CD14-positive monocyte (primary cell): Measurements from ENCODE around the gene DUSP28. TPM values are rescaled to one million over a fixed set of nuclear protein-coding genes. Genes with fewer than 3 reads are reported as not detected.
A peak's percentile ranks its signal among the peaks of the same experiment; 100 is the strongest.

ENCODE experiments used
- DNase-seq, 3 donors: peaks; one replicate each; pipeline ENCODE4 v3.0.0-alpha.2; 2011 to 2022
- H2AFZ ChIP-seq: 2 replicates; pipeline ENCODE4 v1.6.0; 2012; ENCODE audit warnings: mild to moderate bottlenecking, low read depth, low read length, inconsistent platforms; ENCODE audit not compliant: insufficient read depth, poor library complexity, severe bottlenecking
- H3K27ac ChIP-seq, 2 donors: 1 replicate in 1 of 2; 2 replicates in 1 of 2; pipeline ENCODE4 v1.5.1; 2012 to 2013; ENCODE audit warnings: low read length in 2 of 2, control low read depth in 1 of 2, inconsistent platforms in 1 of 2, low read depth in 1 of 2, mild to moderate bottlenecking in 1 of 2
- H3K27me3 ChIP-seq, 2 donors: one replicate each; pipeline versions ENCODE4 v1.6.0 to v1.6.1; 2011 to 2013; ENCODE audit warnings: low read length in 2 of 2; ENCODE audit not compliant: control insufficient read depth in 2 of 2, insufficient read depth in 2 of 2
- H3K36me3 ChIP-seq, 2 donors: replicated peaks in 1 of 2; 1 replicate in 1 of 2; 2 replicates in 1 of 2; pipeline versions ENCODE4 v1.5.1 to v1.6.1; 2012 to 2013; ENCODE audit warnings: low read length in 2 of 2, control low read depth in 1 of 2, inconsistent platforms in 1 of 2, mild to moderate bottlenecking in 1 of 2; ENCODE audit not compliant: insufficient read depth in 2 of 2, control insufficient read depth in 1 of 2
- H3K4me1 ChIP-seq, 2 donors: 1 replicate in 1 of 2; 2 replicates in 1 of 2; pipeline versions ENCODE4 v1.5.1 to v1.6.1; 2012 to 2013; ENCODE audit warnings: low read length in 2 of 2, control low read depth in 1 of 2, inconsistent platforms in 1 of 2, mild to moderate bottlenecking in 1 of 2, moderate library complexity in 1 of 2; ENCODE audit not compliant: insufficient read depth in 2 of 2, control insufficient read depth in 1 of 2
- H3K4me2 ChIP-seq: replicated peaks from 2 replicates; pipeline ENCODE3; 2012; ENCODE audit warnings: low read length, moderate library complexity, mild to moderate bottlenecking; ENCODE audit not compliant: poor library complexity, severe bottlenecking; ENCODE audit errors: extremely low read depth
- H3K4me3 ChIP-seq, 3 experiments: fragments of 200-600 bp in 1 of 3; sonication (generic) in 1 of 3; replicated peaks in 1 of 3; 1 replicate in 2 of 3; 2 replicates in 1 of 3; pipeline ENCODE4 v1.5.1; 2011 to 2013; ENCODE audit warnings: low read length in 3 of 3, mild to moderate bottlenecking in 3 of 3, control low read depth in 2 of 3, low read depth in 2 of 3, inconsistent platforms in 1 of 3, moderate library complexity in 1 of 3
- H3K79me2 ChIP-seq: 2 replicates; pipeline ENCODE4 v1.6.0; 2012; ENCODE audit warnings: mild to moderate bottlenecking, control low read depth, inconsistent platforms, low read length, moderate library complexity; ENCODE audit not compliant: insufficient read depth
- H3K9ac ChIP-seq: 2 replicates; pipeline ENCODE4 v1.6.0; 2017; ENCODE audit warnings: low read length, mild to moderate bottlenecking; ENCODE audit not compliant: insufficient read depth, poor library complexity, severe bottlenecking
- H3K9me3 ChIP-seq, 2 donors: replicated peaks in 1 of 2; 1 replicate in 1 of 2; 2 replicates in 1 of 2; pipeline versions ENCODE4 v1.5.1 to v1.6.1; 2012 to 2013; ENCODE audit warnings: low read length in 2 of 2, control low read depth in 1 of 2; ENCODE audit not compliant: control insufficient read depth in 1 of 2, insufficient read depth in 1 of 2
- H4K20me1 ChIP-seq: 2 replicates; pipeline ENCODE4 v1.6.0; 2012; ENCODE audit warnings: mild to moderate bottlenecking, low read length, control low read depth, moderate library complexity; ENCODE audit not compliant: insufficient read depth
- H3K27ac Mint-ChIP-seq, 7 donors: one replicate each; pipeline ENCODE4 v1.8.0; 2020; ENCODE audit warnings: mild to moderate bottlenecking in 7 of 7, mixed read lengths in 7 of 7, moderate library complexity in 6 of 7, inconsistent platforms in 2 of 7
- H3K27me3 Mint-ChIP-seq, 3 donors: one replicate each; pipeline ENCODE4 v1.8.0; 2021 to 2022; ENCODE audit warnings: low read depth in 3 of 3, mild to moderate bottlenecking in 3 of 3, mixed read lengths in 3 of 3, moderate library complexity in 3 of 3, inconsistent platforms in 1 of 3
- H3K36me3 Mint-ChIP-seq, 2 donors: one replicate each; pipeline ENCODE4 v1.8.0; 2020; ENCODE audit warnings: mixed read lengths in 2 of 2, inconsistent platforms in 1 of 2, mild to moderate bottlenecking in 1 of 2
- H3K4me1 Mint-ChIP-seq: one replicate; pipeline ENCODE4 v1.8.0; 2020; ENCODE audit warnings: mild to moderate bottlenecking, mixed read lengths
- H3K4me3 Mint-ChIP-seq, 2 donors: one replicate each; pipeline ENCODE4 v1.8.0; 2020; ENCODE audit warnings: mild to moderate bottlenecking in 2 of 2, mixed read lengths in 2 of 2, moderate library complexity in 1 of 2
- H3K9me3 Mint-ChIP-seq, 7 donors: one replicate each; pipeline ENCODE4 v1.8.0; 2020 to 2022; ENCODE audit warnings: mixed read lengths in 7 of 7, mild to moderate bottlenecking in 6 of 7, moderate library complexity in 6 of 7, inconsistent platforms in 2 of 7
- WGBS: methylation state at CpG from one replicate; pipeline ENCODE4 v1.1.5; 2013; ENCODE audit warnings: missing lambda C conversion rate; ENCODE audit not compliant: insufficient coverage; 5-methylcytosine and 5-hydroxymethylcytosine counted together
- intact Hi-C, 2 donors: fragments of 100-400 bp; cut with micrococcal nuclease; formaldehyde crosslinking; loops; one replicate each; pipeline versions ENCODE4 v1.15.0 to v1.15.1; 2023
- polyA plus RNA-seq, 3 donors: library from polyadenylated mRNA; depleted of rRNA in 1 of 3; unstranded in 2 of 3; stranded (reverse) in 1 of 3; fragments of 300-500 nt in 2 of 3; fragments of >200 nt in 1 of 3; fragmentation: Illumina TruSeq in 2 of 3; gene quantifications; 1 replicate in 2 of 3; 2 replicates in 1 of 3; pipeline ENCODE4 v1.2.3, GENCODE V29; 2012 to 2021
- TF ChIP-seq, protein P1 (sequence below): fragments of 200-600 bp; IDR thresholded peaks from one replicate; pipeline ENCODE4 v1.8.0; 2022; ENCODE audit warnings: antibody characterized with exemption, mild to moderate bottlenecking

The DUSP28 gene
- polyA plus RNA-seq, 3 donors: 10.8 to 17.7 (median 17.1) TPM

DNA sequence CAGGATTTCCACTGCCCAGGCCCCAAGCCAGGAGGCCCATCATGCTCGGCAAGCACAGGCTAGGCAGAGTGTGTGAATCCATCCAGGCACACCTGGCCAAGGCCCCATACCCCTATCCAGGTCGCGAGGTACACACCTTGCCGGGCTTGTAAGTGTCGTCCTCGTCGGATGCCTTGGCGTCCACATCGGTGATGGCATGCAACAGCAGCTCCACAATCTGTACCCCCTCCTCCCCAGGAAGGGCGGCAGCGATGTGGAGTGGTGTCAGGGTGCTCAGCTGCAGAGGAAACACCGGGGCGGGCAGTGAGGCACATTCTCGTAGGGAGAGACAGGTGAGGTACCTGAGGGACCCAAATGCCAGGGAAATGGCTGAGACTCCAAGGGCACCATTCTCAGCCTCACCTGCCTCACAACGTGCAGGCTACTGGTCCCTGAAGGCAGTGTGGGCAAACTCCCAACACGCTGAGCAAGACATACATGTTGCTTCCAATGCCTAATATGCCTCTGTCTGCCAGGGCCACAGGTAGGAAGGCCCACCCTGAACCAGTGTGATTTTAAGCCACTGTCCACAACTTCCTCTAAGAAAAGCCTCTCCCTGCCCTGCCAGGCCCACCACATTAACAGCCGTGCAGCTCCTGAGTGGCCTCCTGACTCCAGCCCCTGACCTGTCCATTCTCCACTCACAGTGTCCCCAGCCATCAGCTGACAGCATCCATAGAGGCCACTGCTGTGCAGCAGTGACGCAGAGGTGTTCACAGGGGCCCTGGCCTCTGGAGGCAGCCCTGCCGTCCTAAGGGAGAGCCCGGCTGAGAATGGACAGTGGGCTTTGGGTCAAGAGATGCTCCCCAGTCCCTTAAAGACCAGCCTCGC, 47.3 kb upstream of the DUSP28 start:
- peaks cover 28 to 37% of the 10 kb centered on the region in 2 donors for H3K36me3 Mint-ChIP-seq
- TF ChIP-seq, protein P1, sequence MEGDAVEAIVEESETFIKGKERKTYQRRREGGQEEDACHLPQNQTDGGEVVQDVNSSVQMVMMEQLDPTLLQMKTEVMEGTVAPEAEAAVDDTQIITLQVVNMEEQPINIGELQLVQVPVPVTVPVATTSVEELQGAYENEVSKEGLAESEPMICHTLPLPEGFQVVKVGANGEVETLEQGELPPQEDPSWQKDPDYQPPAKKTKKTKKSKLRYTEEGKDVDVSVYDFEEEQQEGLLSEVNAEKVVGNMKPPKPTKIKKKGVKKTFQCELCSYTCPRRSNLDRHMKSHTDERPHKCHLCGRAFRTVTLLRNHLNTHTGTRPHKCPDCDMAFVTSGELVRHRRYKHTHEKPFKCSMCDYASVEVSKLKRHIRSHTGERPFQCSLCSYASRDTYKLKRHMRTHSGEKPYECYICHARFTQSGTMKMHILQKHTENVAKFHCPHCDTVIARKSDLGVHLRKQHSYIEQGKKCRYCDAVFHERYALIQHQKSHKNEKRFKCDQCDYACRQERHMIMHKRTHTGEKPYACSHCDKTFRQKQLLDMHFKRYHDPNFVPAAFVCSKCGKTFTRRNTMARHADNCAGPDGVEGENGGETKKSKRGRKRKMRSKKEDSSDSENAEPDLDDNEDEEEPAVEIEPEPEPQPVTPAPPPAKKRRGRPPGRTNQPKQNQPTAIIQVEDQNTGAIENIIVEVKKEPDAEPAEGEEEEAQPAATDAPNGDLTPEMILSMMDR: no peak
- Histone ChIP-seq H4K20me1 (no peaks in the 10 kb centered on the region), H2AFZ (no peak overlapping the region), H3K36me3 (peaks cover 3 to 22% of the 10 kb centered on the region in 2 donors), H3K4me3 (no peak overlapping the region), H3K4me1 (peaks cover 13 to 15% of the 10 kb centered on the region in 2 donors), H3K27me3 (no peaks in the 10 kb centered on the region), H3K9ac (no peak overlapping the region), H3K9me3 (no peaks in the 10 kb centered on the region), H3K79me2 (no peaks in the 10 kb centered on the region), H3K4me2 (no peak overlapping the region), H3K27ac (no peak overlapping the region)
- intact Hi-C loops: loop anchor here (5.0 to 10.0 kb wide), 4 partner anchors 72 to 322 kb away; partner anchors contain the start of gene CAPN10 (in 1 of the 2)
- H3K9me3 Mint-ChIP-seq: no peaks in the 10 kb centered on the region
- DNase-seq: no peak
- H3K4me3 Mint-ChIP-seq: no peak overlapping the region
- H3K27ac Mint-ChIP-seq: peak overlapping the region in 6 of 7 donors; percentile 9 to 96 (median 72)
- 94% methylated on average over 11 of the region's 21 CpGs for WGBS
- peaks cover 17% of the 10 kb centered on the region for H3K4me1 Mint-ChIP-seq
- peaks cover 0 to 1% (median 0%) of the 10 kb centered on the region in 3 donors for H3K27me3 Mint-ChIP-seq

DNA sequence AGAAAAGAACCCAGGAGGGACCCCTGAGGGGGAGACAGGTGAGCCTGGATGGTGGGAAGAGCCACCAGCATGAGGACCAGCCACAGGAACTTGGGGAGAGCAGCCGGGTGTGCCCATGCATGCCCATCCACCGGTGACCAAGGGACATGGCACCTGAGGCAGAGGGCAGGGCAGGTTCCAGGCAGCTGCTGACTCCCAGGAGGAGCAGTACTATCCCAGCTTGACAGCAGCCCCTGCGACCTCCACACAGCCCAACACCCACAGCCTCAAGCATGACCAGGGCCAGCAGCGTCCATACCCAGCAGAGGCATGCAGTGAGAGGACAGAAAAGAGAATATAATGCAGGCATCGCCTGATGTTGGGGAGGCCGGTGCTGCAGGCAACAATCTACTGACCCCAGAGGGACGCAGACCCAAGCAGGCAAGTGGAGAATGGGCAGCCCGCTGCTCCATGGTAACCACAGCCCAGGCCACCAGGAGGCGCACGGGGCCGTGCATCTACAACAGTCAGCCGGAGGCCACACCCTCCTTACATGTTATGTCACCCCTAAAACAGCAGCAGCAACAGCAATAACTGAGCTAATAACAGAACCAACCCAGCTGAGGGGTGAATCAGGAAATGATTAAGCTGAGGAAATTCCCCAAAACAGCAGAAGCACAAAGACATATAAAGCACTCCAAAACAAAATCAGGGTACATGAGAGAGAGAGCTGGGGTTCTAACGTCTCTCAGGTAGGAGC, 46.4 kb upstream of the DUSP28 start:
- peak overlapping the region; percentile 61 for H3K9ac ChIP-seq
- TF ChIP-seq, protein P1: peak; percentile 95
- H3K4me1 ChIP-seq: peaks cover 13 to 15% of the 10 kb centered on the region in 2 donors
- Mint-ChIP-seq H3K27ac (peak overlapping the region; percentile 90 to 99 (median 97)), H3K9me3 (no peaks in the 10 kb centered on the region), H3K4me1 (peaks cover 17% of the 10 kb centered on the region), H3K36me3 (peaks cover 25 to 38% of the 10 kb centered on the region in 2 donors), H3K27me3 (no peaks in the 10 kb centered on the region), H3K4me3 (peak overlapping the region; percentile 4 to 80)
- no peaks in the 10 kb centered on the region for H3K9me3 ChIP-seq
- H3K4me2 ChIP-seq: peak overlapping the region; percentile 53
- H4K20me1 ChIP-seq: no peaks in the 10 kb centered on the region
- intact Hi-C loops: loop anchor here (2.0 to 10.0 kb wide), 5 partner anchors 47 to 321 kb away; partner anchors contain the start of genes CAPN10 (in 1 of the 2) and DUSP28 (in 1 of the 2)
- H3K4me3 ChIP-seq: peak overlapping the region in 1 of 3 experiments; percentile 45
- H2AFZ ChIP-seq: peak overlapping the region; percentile 62
- DNase-seq: peak; percentile 94 to 98 (median 96)
- peaks cover 3 to 20% of the 10 kb centered on the region in 2 donors for H3K36me3 ChIP-seq
- H3K27me3 ChIP-seq: no peaks in the 10 kb centered on the region
- WGBS: 74% methylated on average over 7 of the region's 13 CpGs
- peak overlapping the region; percentile 55 to 93 for H3K27ac ChIP-seq
- no peaks in the 10 kb centered on the region for H3K79me2 ChIP-seq
